ENCODE measurements around the gene NCF2. TPM values are rescaled to one million over a fixed set of nuclear protein-coding genes. Genes with fewer than 3 reads are reported as not detected.

NCF2 gene
- total RNA-seq, 1 experiment from 2014 or later, result 5.5 TPM

DNA sequence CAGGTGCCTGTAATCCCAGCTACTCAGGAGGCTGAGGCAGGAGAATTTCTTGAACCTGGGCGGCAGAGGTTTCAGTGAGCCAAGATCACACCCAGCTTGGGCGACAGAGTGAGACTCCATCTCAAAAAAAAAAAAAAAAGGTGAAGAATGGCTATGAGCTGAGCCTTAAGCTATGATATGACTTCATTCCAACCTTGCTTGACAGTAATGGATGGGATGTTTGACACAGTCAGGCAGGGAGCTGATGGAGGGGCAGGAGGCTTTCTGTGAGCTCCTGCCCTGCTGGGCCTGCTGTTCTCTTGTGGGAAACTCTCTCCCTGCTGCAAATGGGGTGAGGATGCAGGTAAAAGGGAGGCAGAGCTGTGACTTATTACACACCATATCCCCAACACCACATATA lies 27.6 kb downstream of the NCF2 start:
- CTCF ChIA-PET, result interaction anchor here (0.7 to 1.4 kb wide), 3 partner anchors 18 to 284 kb away, joined by 3 to 5 read pairs (median 3); no protein-coding TSS in a partner anchor
- intact Hi-C loops (cut with micrococcal nuclease; ENCODE audit: unreplicated experiment), result no loop called here
- H3K36me3 Mint-ChIP-seq (ENCODE audit: insufficient read depth, unreplicated experiment), result peaks cover 24% of the 10 kb centered on the region
- peaks cover 9% of the 10 kb centered on the region for H3K4me1 Mint-ChIP-seq (ENCODE audit: low read depth, unreplicated experiment)
- TF ChIP-seq CTCF (IDR thresholded peaks at IDR 0.05; ENCODE audit: unreplicated experiment), result no peak
- no TSS peak for BruUV-seq (replicated peaks)
- H3K27me3 Mint-ChIP-seq (ENCODE audit: unreplicated experiment), result no peaks in the 10 kb centered on the region
- no peak overlapping the region for H3K27ac Mint-ChIP-seq (ENCODE audit: unreplicated experiment)
- H3K9me3 Mint-ChIP-seq (ENCODE audit: low read depth, unreplicated experiment), result no peaks in the 10 kb centered on the region
- H3K4me3 Mint-ChIP-seq (ENCODE audit: low read depth, unreplicated experiment), result no peak overlapping the region
- DNase-seq, result no peak

- H3K27me3 Mint-ChIP-seq (ENCODE audit: unreplicated experiment), result no peaks in the 10 kb centered on the region
- no peak overlapping the region for H3K4me3 Mint-ChIP-seq (ENCODE audit: low read depth, unreplicated experiment)
- CTCF ChIA-PET, result interaction anchor here (1.1 kb wide), 1 partner anchor 18 kb away, joined by 3 read pairs; no protein-coding TSS in a partner anchor
- no peak for DNase-seq
- no peak for TF ChIP-seq CTCF (IDR thresholded peaks at IDR 0.05; ENCODE audit: unreplicated experiment)
- intact Hi-C loops (cut with micrococcal nuclease; ENCODE audit: unreplicated experiment), result no loop called here
- no peaks in the 10 kb centered on the region for H3K4me1 Mint-ChIP-seq (ENCODE audit: low read depth, unreplicated experiment)
- no peaks in the 10 kb centered on the region for H3K9me3 Mint-ChIP-seq (ENCODE audit: low read depth, unreplicated experiment)
- no peak overlapping the region for H3K27ac Mint-ChIP-seq (ENCODE audit: unreplicated experiment)
- no TSS peak for BruUV-seq (replicated peaks)
- H3K36me3 Mint-ChIP-seq (ENCODE audit: insufficient read depth, unreplicated experiment), result peaks cover 18% of the 10 kb centered on the region
Measured at GRCh38 chr1:183559061-183559460, 31.2 kb downstream of the NCF2 start.

- TF ChIP-seq CTCF (IDR thresholded peaks at IDR 0.05; ENCODE audit: unreplicated experiment), result no peak
- Mint-ChIP-seq H3K27me3 (ENCODE audit: unreplicated experiment) (no peaks in the 10 kb centered on the region), H3K4me3 (ENCODE audit: low read depth, unreplicated experiment) (no peak overlapping the region), H3K9me3 (ENCODE audit: low read depth, unreplicated experiment) (no peaks in the 10 kb centered on the region), H3K27ac (ENCODE audit: unreplicated experiment) (no peak overlapping the region), H3K36me3 (ENCODE audit: insufficient read depth, unreplicated experiment) (peaks cover 50% of the 10 kb centered on the region), H3K4me1 (ENCODE audit: low read depth, unreplicated experiment) (no peaks in the 10 kb centered on the region)
- no TSS peak for BruUV-seq (replicated peaks)
- intact Hi-C loops (cut with micrococcal nuclease; ENCODE audit: unreplicated experiment), result no loop called here
- DNase-seq, result no peak
- CTCF ChIA-PET, result no interaction called here
Measured at GRCh38 chr1:183554577-183554976, 35.7 kb downstream of the NCF2 start.

- Mint-ChIP-seq H3K4me1 (ENCODE audit: low read depth, unreplicated experiment) (no peaks in the 10 kb centered on the region), H3K9me3 (ENCODE audit: low read depth, unreplicated experiment) (no peaks in the 10 kb centered on the region), H3K27me3 (ENCODE audit: unreplicated experiment) (no peaks in the 10 kb centered on the region), H3K27ac (ENCODE audit: unreplicated experiment) (no peak overlapping the region), H3K4me3 (ENCODE audit: low read depth, unreplicated experiment) (no peak overlapping the region), H3K36me3 (ENCODE audit: insufficient read depth, unreplicated experiment) (peaks cover 48% of the 10 kb centered on the region)
- intact Hi-C loops (cut with micrococcal nuclease; ENCODE audit: unreplicated experiment), result no loop called here
- no peak for DNase-seq
- BruUV-seq (replicated peaks), result no TSS peak
- CTCF ChIA-PET, result no interaction called here
- no peak for TF ChIP-seq CTCF (IDR thresholded peaks at IDR 0.05; ENCODE audit: unreplicated experiment)
Measured at GRCh38 chr1:183553764-183554163, 36.5 kb downstream of the NCF2 start.
